HEK293T (cell line): Measurements from ENCODE around the gene IGSF23.
"Not testable (repeated sequence)": the region's sequence is repeated elsewhere in the genome, so short reads cannot be mapped to it uniquely, and the experiment has no call there.

Source experiments
- CTCF ChIA-PET: fragments of 350-600 bp; formaldehyde crosslinking; extraction: SDS; loops from one replicate; lab custom pipeline; 2021; ENCODE audit warnings: antibody characterized with exemption, inconsistent platforms; lab: Yijun Ruan, JAX
- POLR2A ChIA-PET: fragments of 350-600 bp; formaldehyde crosslinking; extraction: SDS; loops from one replicate; lab custom pipeline; 2020; ENCODE audit warnings: antibody characterized with exemption, inconsistent platforms; lab: Yijun Ruan, JAX
- DNase-seq: peaks from one replicate; pipeline ENCODE4 v3.0.0; 2012; ENCODE audit warnings: mixed read lengths; ENCODE audit errors: extremely low spot score
- ARNT ChIP-seq: fragments of 450-650 bp; IDR thresholded peaks from 2 replicates; pipeline ENCODE4 v1.6.1; 2017; ENCODE audit warnings: mild to moderate bottlenecking
- BHLHE40 ChIP-seq: fragments of 450-650 bp; IDR thresholded peaks from 2 replicates; pipeline ENCODE4 v1.6.1; 2016; ENCODE audit warnings: mild to moderate bottlenecking, moderate library complexity, borderline replicate concordance
- CTBP1 ChIP-seq: fragments of 450-650 bp; IDR thresholded peaks from 2 replicates; pipeline ENCODE4 v1.6.1; 2016; ENCODE audit warnings: borderline replicate concordance
- ELF4 ChIP-seq: fragments of 450-650 bp; IDR thresholded peaks from 2 replicates; pipeline ENCODE4 v1.6.1; 2017; ENCODE audit warnings: antibody characterized with exemption
- FOXA1 ChIP-seq: fragments of 450-650 bp; IDR thresholded peaks from 2 replicates; pipeline ENCODE4 v1.6.1; 2016; ENCODE audit warnings: mild to moderate bottlenecking
- FOXK2 ChIP-seq: fragments of 450-650 bp; IDR thresholded peaks from 2 replicates; pipeline ENCODE4 v1.6.1; 2016; ENCODE audit warnings: mild to moderate bottlenecking
- FOXM1 ChIP-seq: fragments of 450-650 bp; IDR thresholded peaks from 2 replicates; pipeline ENCODE4 v1.6.1; 2017; ENCODE audit warnings: mild to moderate bottlenecking, borderline replicate concordance
- HDGF ChIP-seq: fragments of 450-650 bp; IDR thresholded peaks from 2 replicates; pipeline ENCODE4 v1.6.1; 2017; ENCODE audit warnings: antibody characterized with exemption, borderline replicate concordance
- L3MBTL2 ChIP-seq: fragments of 450-650 bp; conservative IDR thresholded peaks from 2 replicates; pipeline ENCODE4 v1.6.1; 2016; ENCODE audit warnings: mild to moderate bottlenecking
- LEF1 ChIP-seq: fragments of 450-650 bp; IDR thresholded peaks from 2 replicates; pipeline ENCODE4 v1.6.1; 2017; ENCODE audit warnings: mild to moderate bottlenecking, borderline replicate concordance
- NFRKB ChIP-seq: fragments of 450-650 bp; IDR thresholded peaks from 2 replicates; pipeline ENCODE4 v1.6.1; 2016; ENCODE audit warnings: mild to moderate bottlenecking, moderate library complexity
- SP1 ChIP-seq: fragments of 450-650 bp; IDR thresholded peaks from 2 replicates; pipeline ENCODE4 v1.6.1; 2017
- SUZ12 ChIP-seq: fragments of 450-650 bp; IDR thresholded peaks from 2 replicates; pipeline ENCODE4 v1.6.1; 2016; ENCODE audit warnings: mild to moderate bottlenecking
- TARDBP ChIP-seq: fragments of 450-650 bp; IDR thresholded peaks from 2 replicates; pipeline ENCODE4 v1.6.1; 2016
- ZNF384 ChIP-seq: fragments of 450-650 bp; IDR thresholded peaks from 2 replicates; pipeline ENCODE4 v1.6.1; 2016
- TF ChIP-seq, protein P1 (sequence below): fragments of 450-650 bp; IDR thresholded peaks from 2 replicates; pipeline ENCODE4 v1.6.1; 2016

IGSF23 gene

DNA sequence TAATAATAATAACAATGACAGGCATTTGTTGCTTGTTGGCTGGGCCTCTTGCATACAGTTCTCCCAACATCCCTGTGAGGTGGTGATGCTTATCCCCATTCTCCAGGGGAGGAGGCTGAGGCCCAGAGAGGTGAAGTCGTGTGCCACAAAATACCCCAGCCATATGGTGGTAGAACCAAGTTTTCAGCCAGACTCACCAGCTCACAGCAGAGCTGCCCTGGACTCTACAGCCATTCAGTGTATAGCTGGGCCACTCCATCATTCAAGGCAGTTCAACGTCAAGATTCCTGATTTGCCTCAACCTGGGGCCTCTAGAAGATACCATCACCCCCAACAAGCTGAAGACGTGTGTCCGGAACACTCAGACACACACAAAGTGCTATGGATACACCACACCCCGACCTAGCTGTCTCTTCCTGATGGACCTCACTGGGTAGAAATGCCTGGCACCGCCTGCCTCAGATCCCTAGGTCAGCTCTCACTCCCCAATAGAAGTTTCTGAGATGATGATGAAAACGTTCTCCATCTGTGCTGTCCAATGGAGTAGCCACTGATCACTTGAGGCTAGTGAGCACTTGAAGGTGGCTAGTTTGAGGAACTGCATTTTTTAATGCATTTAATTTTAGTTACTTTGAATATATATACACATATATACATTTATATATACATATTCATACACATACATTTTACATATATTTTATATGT lies 53.6 kb downstream of the IGSF23 start:
- ChIA-PET CTCF (no interaction called here), POLR2A (no interaction called here)
- TF ChIP-seq, protein P1, sequence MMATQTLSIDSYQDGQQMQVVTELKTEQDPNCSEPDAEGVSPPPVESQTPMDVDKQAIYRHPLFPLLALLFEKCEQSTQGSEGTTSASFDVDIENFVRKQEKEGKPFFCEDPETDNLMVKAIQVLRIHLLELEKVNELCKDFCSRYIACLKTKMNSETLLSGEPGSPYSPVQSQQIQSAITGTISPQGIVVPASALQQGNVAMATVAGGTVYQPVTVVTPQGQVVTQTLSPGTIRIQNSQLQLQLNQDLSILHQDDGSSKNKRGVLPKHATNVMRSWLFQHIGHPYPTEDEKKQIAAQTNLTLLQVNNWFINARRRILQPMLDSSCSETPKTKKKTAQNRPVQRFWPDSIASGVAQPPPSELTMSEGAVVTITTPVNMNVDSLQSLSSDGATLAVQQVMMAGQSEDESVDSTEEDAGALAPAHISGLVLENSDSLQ: no peak
- TF ChIP-seq FOXM1: no peak
- no peak for TF ChIP-seq CTBP1
- TF ChIP-seq ZNF384: no peak
- TF ChIP-seq HDGF: no peak
- no peak for TF ChIP-seq FOXK2
- no peak for TF ChIP-seq ARNT
- no peak for TF ChIP-seq NFRKB
- no peak for TF ChIP-seq TARDBP
- no peak for TF ChIP-seq ELF4
- no peak for TF ChIP-seq BHLHE40
- no peak for TF ChIP-seq SP1
- TF ChIP-seq SUZ12: no peak
- no peak for TF ChIP-seq LEF1
- TF ChIP-seq L3MBTL2: no peak
- no peak for TF ChIP-seq FOXA1
- no peak for DNase-seq

DNA sequence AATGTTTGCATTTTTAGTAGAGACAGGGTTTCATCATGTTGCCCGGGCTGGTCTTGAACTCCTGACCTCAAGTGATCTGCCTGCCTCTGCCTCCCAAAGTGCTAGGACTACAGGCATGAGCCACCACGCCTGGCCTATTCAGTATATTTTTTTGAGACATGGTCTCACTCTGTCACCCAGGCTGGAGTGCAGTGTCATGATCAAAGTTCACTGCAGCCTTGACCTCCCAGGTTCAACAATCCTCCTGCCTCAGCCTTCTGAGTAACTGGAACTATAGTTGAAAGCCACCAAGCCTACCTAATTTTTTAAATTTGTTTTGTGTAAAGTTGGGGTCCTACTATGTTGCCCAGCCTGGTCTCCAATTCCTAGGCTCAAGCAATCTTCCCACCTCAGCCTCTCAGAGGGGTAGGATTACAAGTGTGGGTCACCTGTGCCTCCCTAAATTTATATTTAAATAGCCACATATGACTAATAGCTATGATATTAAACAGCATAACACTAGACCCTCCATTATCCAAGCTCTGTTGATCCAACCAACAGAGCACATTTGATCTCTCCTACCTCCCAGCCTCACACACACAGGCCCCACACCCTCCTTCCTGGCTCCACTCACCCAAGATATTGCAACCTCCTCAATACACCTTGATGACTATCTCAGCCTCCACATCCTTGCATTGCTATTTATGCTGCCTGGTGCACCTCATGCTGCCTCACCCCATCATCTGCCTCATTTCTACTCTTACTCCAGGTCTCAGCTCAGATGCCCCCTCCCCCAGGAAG lies 55.8 kb downstream of the IGSF23 start:
- TF ChIP-seq ARNT (no peak), CTBP1 (no peak), SUZ12 (no peak), LEF1 (no peak), HDGF (no peak), FOXA1 (no peak), FOXK2 (no peak), L3MBTL2 (no peak), SP1 (no peak)
- ChIA-PET CTCF (no interaction called here), POLR2A (no interaction called here)
- DNase-seq: no peak

DNA sequence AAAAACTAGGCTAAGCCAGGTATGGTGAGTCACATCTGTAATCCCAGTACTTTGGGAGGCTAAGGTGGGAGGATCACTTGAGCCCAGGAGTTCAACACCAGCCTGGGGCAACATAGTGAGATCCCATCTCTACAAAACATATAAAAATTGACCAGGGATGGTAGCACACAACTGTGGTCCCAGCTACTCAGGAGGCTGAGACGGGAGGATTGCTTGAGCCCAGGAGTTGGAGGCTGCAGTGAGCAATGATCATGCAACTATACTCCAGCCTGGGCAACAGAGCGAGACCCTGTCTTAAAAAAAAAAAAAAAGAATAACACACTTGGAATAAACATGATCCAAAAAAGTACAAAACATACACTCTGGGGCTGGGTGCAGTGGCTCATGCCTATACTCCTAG lies 56.7 kb downstream of the IGSF23 start:
- POLR2A ChIA-PET, DNase-seq, CTCF ChIA-PET: not testable (repeated sequence)

DNA sequence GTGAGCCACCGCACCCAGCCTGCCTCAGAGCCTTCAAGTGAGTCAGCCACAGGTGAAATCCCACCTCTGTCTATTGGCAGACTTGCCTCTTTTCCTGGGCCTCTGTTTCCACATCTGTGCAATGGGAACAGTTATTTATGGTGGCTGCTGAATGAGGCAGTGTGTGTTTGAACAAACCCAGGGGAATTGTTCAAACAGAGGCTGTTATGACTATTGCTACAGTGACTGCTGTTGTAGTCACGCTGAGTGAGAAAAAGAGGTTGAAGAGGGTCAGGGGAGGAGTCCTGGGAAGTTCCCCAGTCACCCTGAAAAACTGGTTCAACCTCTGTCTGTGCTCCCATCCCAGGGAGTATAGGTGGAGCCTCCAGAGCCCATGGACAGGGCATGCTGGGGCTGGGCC lies 58.0 kb downstream of the IGSF23 start, which contains the start of gene CEACAM19:
CEACAM19 (plus strand) TSS at position 83 of the 400 bp plus-strand sequence. CDS start 450 bp downstream, outside the sequence.
- no peak for DNase-seq
- TF ChIP-seq CTBP1: no peak
- no peak for TF ChIP-seq LEF1
- TF ChIP-seq ARNT: no peak
- TF ChIP-seq FOXK2: no peak
- no peak for TF ChIP-seq SP1
- TF ChIP-seq ZNF384: no peak
- TF ChIP-seq ELF4: no peak
- no peak for TF ChIP-seq NFRKB
- no peak for TF ChIP-seq TARDBP
- TF ChIP-seq, protein P1: no peak
- TF ChIP-seq BHLHE40: no peak
- no peak for TF ChIP-seq FOXM1
- TF ChIP-seq HDGF: no peak
- no peak for TF ChIP-seq L3MBTL2
- no peak for TF ChIP-seq FOXA1
- TF ChIP-seq SUZ12: no peak
- POLR2A ChIA-PET: no interaction called here
- CTCF ChIA-PET: no interaction called here

DNA sequence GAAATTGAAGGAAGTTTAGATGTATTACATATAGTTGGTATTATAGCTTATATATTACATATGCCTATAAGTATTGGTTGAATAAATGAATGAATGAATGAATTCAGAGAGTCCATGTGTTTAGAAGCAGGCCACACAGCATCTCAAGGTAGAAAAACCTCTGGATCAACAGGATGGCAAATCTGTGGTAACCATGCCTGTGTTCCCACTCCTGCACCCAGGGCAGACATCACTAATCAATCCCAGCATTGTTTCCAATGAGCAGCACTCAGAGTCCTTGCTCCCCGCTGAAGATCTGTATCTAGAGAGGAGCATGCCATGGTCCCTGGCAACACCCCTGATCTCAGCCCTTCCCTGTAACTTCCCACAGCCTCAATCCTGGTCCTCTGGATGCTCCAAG lies 58.9 kb downstream of the IGSF23 start:
- no peak for DNase-seq
- TF ChIP-seq SP1: no peak
- no peak for TF ChIP-seq L3MBTL2
- no peak for TF ChIP-seq ELF4
- TF ChIP-seq ARNT: no peak
- no peak for TF ChIP-seq HDGF
- no peak for TF ChIP-seq LEF1
- no peak for TF ChIP-seq ZNF384
- no peak for TF ChIP-seq BHLHE40
- TF ChIP-seq CTBP1: no peak
- TF ChIP-seq TARDBP: no peak
- no peak for TF ChIP-seq FOXK2
- TF ChIP-seq NFRKB: no peak
- TF ChIP-seq FOXA1: no peak
- TF ChIP-seq SUZ12: no peak
- ChIA-PET POLR2A (no interaction called here), CTCF (no interaction called here)

DNA sequence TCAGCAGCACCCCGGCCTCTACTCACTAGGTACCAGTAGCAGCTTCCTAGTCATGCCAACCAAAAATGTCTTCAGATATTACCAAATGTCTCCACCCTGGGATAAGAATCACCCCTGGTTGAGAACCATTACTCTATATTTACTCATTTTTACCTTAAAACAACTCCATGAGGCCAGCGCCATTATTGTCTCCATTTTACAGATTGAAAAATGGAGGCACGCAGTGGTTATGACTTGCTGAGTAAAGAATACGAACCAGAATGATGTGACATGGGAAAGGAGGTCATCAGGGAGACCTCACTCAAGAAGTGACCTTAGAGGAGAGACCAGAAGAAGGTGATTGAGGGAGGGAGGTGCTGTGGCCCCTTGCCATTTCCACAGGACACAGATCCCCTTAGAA lies 60.1 kb downstream of the IGSF23 start:
- DNase-seq: no peak
- CTCF ChIA-PET: no interaction called here
- POLR2A ChIA-PET: no interaction called here
- no peak for TF ChIP-seq SUZ12
- TF ChIP-seq FOXA1: no peak
- TF ChIP-seq BHLHE40: no peak
- no peak for TF ChIP-seq TARDBP
- TF ChIP-seq, protein P1: no peak
